ENCODE results near the gene DAB1.

DAB1 gene

GRCh38 chr1:57295326-57295725, 128.5 kb downstream of the DAB1 start:
- Histone ChIP-seq H3K27ac (no peak overlapping the region), H3K27me3 (no peaks in the 10 kb centered on the region), H3K9me3 (no peaks in the 10 kb centered on the region), H3K4me3 (no peak overlapping the region), H3K36me3 (no peaks in the 10 kb centered on the region), H3K4me1 (no peaks in the 10 kb centered on the region)
- DNase-seq, result no peak
- intact Hi-C loops (cut with DNase I; ENCODE audit: low total_unique reads), result no loop called here
- no peak for TF ChIP-seq CTCF (IDR thresholded peaks at IDR 0.05)

- intact Hi-C loops (cut with DNase I; ENCODE audit: low total_unique reads), result no loop called here
- H3K4me3 ChIP-seq, result no peak overlapping the region
- no peaks in the 10 kb centered on the region for H3K9me3 ChIP-seq
- H3K4me1 ChIP-seq, result no peaks in the 10 kb centered on the region
- H3K27ac ChIP-seq, result no peak overlapping the region
- no peak for DNase-seq
- TF ChIP-seq CTCF (IDR thresholded peaks at IDR 0.05), result no peak
- no peaks in the 10 kb centered on the region for H3K36me3 ChIP-seq
- no peaks in the 10 kb centered on the region for H3K27me3 ChIP-seq
Observed at GRCh38 chr1:57294177-57294576, 129.7 kb downstream of the DAB1 start.

- Histone ChIP-seq H3K36me3 (no peaks in the 10 kb centered on the region), H3K27me3 (no peaks in the 10 kb centered on the region), H3K27ac (no peak overlapping the region), H3K4me1 (no peaks in the 10 kb centered on the region), H3K9me3 (no peaks in the 10 kb centered on the region), H3K4me3 (no peak overlapping the region)
- intact Hi-C loops (cut with DNase I; ENCODE audit: low total_unique reads), result no loop called here
- no peak for TF ChIP-seq CTCF (IDR thresholded peaks at IDR 0.05)
- no peak for DNase-seq
Observed at GRCh38 chr1:57293214-57293613, 130.6 kb downstream of the DAB1 start.

- Histone ChIP-seq H3K4me1 (no peaks in the 10 kb centered on the region), H3K36me3 (no peaks in the 10 kb centered on the region), H3K9me3 (no peaks in the 10 kb centered on the region), H3K27ac (no peak overlapping the region), H3K4me3 (no peak overlapping the region), H3K27me3 (no peaks in the 10 kb centered on the region)
- intact Hi-C loops (cut with DNase I; ENCODE audit: low total_unique reads), result no loop called here
- no peak for DNase-seq
- TF ChIP-seq CTCF (IDR thresholded peaks at IDR 0.05), result no peak
Observed at GRCh38 chr1:57289781-57290180, 134.1 kb downstream of the DAB1 start.

GRCh38 chr1:57285992-57286391, 137.9 kb downstream of the DAB1 start:
- Histone ChIP-seq H3K4me3 (no peak overlapping the region), H3K9me3 (no peaks in the 10 kb centered on the region), H3K27ac (no peak overlapping the region), H3K4me1 (no peaks in the 10 kb centered on the region), H3K36me3 (no peaks in the 10 kb centered on the region), H3K27me3 (no peaks in the 10 kb centered on the region)
- TF ChIP-seq CTCF (IDR thresholded peaks at IDR 0.05), result no peak
- no peak for DNase-seq
- intact Hi-C loops (cut with DNase I; ENCODE audit: low total_unique reads), result no loop called here

- TF ChIP-seq CTCF (IDR thresholded peaks at IDR 0.05), result no peak
- Histone ChIP-seq H3K9me3 (no peaks in the 10 kb centered on the region), H3K36me3 (no peaks in the 10 kb centered on the region), H3K4me3 (no peak overlapping the region), H3K4me1 (no peaks in the 10 kb centered on the region), H3K27ac (no peak overlapping the region), H3K27me3 (no peaks in the 10 kb centered on the region)
- no peak for DNase-seq
- intact Hi-C loops (cut with DNase I; ENCODE audit: low total_unique reads), result no loop called here
Observed at GRCh38 chr1:57282411-57282810, 141.4 kb downstream of the DAB1 start.

Data from tibial artery (tissue), 4 donors.